Mesenchymal stem cell (in vitro differentiated cells and primary cell): ENCODE measurements around the gene RUSC2.
"Not testable (repeated sequence)": the region's sequence is repeated elsewhere in the genome, so short reads cannot be mapped to it uniquely, and the experiment has no call there.

ENCODE experiments used
- DNase-seq: peaks from one replicate; pipeline ENCODE4 v3.0.0-alpha.2; 2013
- H2AFZ ChIP-seq: one replicate; pipeline ENCODE4 v1.6.1; 2013; ENCODE audit warnings: low read depth, mild to moderate bottlenecking, control low read depth, inconsistent platforms, low read length, moderate library complexity
- H2AK5ac ChIP-seq: 2 replicates; pipeline ENCODE4 v1.6.1; 2013; ENCODE audit warnings: low read length, moderate library complexity, mild to moderate bottlenecking, inconsistent platforms; ENCODE audit not compliant: severe bottlenecking
- H2BK120ac ChIP-seq: one replicate; pipeline ENCODE4 v1.6.1; 2013; ENCODE audit warnings: low read depth, mild to moderate bottlenecking, inconsistent platforms, low read length, moderate library complexity
- H2BK12ac ChIP-seq, 2 experiments: one replicate each; pipeline ENCODE4 v1.6.1; 2013; ENCODE audit warnings: inconsistent platforms in 2 of 2, low read length in 2 of 2, mild to moderate bottlenecking in 2 of 2, moderate library complexity in 2 of 2, control low read depth in 1 of 2
- H2BK15ac ChIP-seq: one replicate; pipeline ENCODE4 v1.6.1; 2013; ENCODE audit warnings: mild to moderate bottlenecking, low read depth, inconsistent platforms; ENCODE audit not compliant: poor library complexity, severe bottlenecking
- H2BK5ac ChIP-seq: 2 replicates; pipeline ENCODE4 v1.6.1; 2013; ENCODE audit warnings: low read depth, mild to moderate bottlenecking, low read length, control low read depth, inconsistent platforms; ENCODE audit not compliant: poor library complexity, severe bottlenecking
- H3K14ac ChIP-seq, 2 experiments: one replicate each; pipeline ENCODE4 v1.6.1; 2013; ENCODE audit warnings: inconsistent platforms in 2 of 2, low read length in 2 of 2, control low read depth in 1 of 2, mild to moderate bottlenecking in 1 of 2, moderate library complexity in 1 of 2
- H3K18ac ChIP-seq, 2 experiments: one replicate each; pipeline ENCODE4 v1.6.1; 2013; ENCODE audit warnings: inconsistent platforms in 2 of 2, low read length in 2 of 2, control low read depth in 1 of 2, low read depth in 1 of 2, mild to moderate bottlenecking in 1 of 2
- H3K23ac ChIP-seq, 2 experiments: one replicate each; pipeline ENCODE4 v1.6.1; 2013; ENCODE audit warnings: inconsistent platforms in 2 of 2, low read length in 2 of 2, mild to moderate bottlenecking in 2 of 2, moderate library complexity in 2 of 2, control low read depth in 1 of 2
- H3K27ac ChIP-seq: 2 replicates; pipeline ENCODE4 v1.5.1; 2013; ENCODE audit warnings: mild to moderate bottlenecking, moderate library complexity, low read length, control low read depth, inconsistent platforms; ENCODE audit not compliant: poor library complexity, severe bottlenecking
- H3K27me3 ChIP-seq, 2 experiments: 2 replicates each; pipeline versions ENCODE4 v1.6.1 to v1.7.0; 2013; ENCODE audit warnings: low read length in 2 of 2, mild to moderate bottlenecking in 2 of 2, moderate library complexity in 2 of 2, control low read depth in 1 of 2, inconsistent platforms in 1 of 2; ENCODE audit not compliant: control insufficient read depth in 1 of 2, insufficient read depth in 1 of 2
- H3K36me3 ChIP-seq, 2 experiments: 2 replicates each; pipeline versions ENCODE4 v1.6.1 to v1.7.0; 2013; ENCODE audit warnings: low read length in 2 of 2, control low read depth in 1 of 2, inconsistent platforms in 1 of 2, low read depth in 1 of 2, mild to moderate bottlenecking in 1 of 2; ENCODE audit not compliant: insufficient read depth in 2 of 2, control insufficient read depth in 1 of 2
- H3K4ac ChIP-seq, 2 experiments: one replicate each; pipeline ENCODE4 v1.6.1; 2013; ENCODE audit warnings: inconsistent platforms in 2 of 2, low read length in 2 of 2, mild to moderate bottlenecking in 2 of 2, moderate library complexity in 2 of 2, control low read depth in 1 of 2, low read depth in 1 of 2
- H3K4me1 ChIP-seq: 2 replicates; pipeline ENCODE4 v1.6.1; 2013; ENCODE audit warnings: low read depth, low read length, control low read depth; ENCODE audit not compliant: control insufficient read depth, insufficient read depth
- H3K4me2 ChIP-seq: 2 replicates; pipeline ENCODE4 v1.6.1; 2013; ENCODE audit warnings: low read length, mild to moderate bottlenecking, inconsistent platforms; ENCODE audit not compliant: poor library complexity, severe bottlenecking
- H3K4me3 ChIP-seq, 2 experiments: 2 replicates each; pipeline versions ENCODE4 v1.5.1 to v1.7.0; 2013; ENCODE audit warnings: low read length in 2 of 2, mild to moderate bottlenecking in 2 of 2, control low read depth in 1 of 2, low read depth in 1 of 2; ENCODE audit not compliant: insufficient read depth in 1 of 2
- H3K79me1 ChIP-seq: replicated peaks from 2 replicates; pipeline ENCODE4 v1.6.1; 2013; ENCODE audit warnings: mild to moderate bottlenecking, control low read depth, low read length, inconsistent platforms; ENCODE audit not compliant: poor library complexity, severe bottlenecking
- H3K9ac ChIP-seq: 2 replicates; pipeline ENCODE4 v1.7.0; 2013; ENCODE audit warnings: mild to moderate bottlenecking, low read length, moderate library complexity
- H3K9me3 ChIP-seq: 2 replicates; pipeline ENCODE4 v1.7.0; 2013; ENCODE audit warnings: mild to moderate bottlenecking, low read length; ENCODE audit not compliant: control insufficient read depth
- H4K8ac ChIP-seq: one replicate; pipeline ENCODE4 v1.6.1; 2013; ENCODE audit warnings: inconsistent platforms, mild to moderate bottlenecking, low read length, moderate library complexity
- H4K91ac ChIP-seq: one replicate; pipeline ENCODE4 v1.6.1; 2013; ENCODE audit warnings: mild to moderate bottlenecking, low read length, inconsistent platforms
- WGBS: methylation state at CpG from one replicate; pipeline ENCODE4 v1.1.7; 2013; ENCODE audit warnings: mixed read lengths; 5-methylcytosine and 5-hydroxymethylcytosine counted together

The RUSC2 gene

DNA sequence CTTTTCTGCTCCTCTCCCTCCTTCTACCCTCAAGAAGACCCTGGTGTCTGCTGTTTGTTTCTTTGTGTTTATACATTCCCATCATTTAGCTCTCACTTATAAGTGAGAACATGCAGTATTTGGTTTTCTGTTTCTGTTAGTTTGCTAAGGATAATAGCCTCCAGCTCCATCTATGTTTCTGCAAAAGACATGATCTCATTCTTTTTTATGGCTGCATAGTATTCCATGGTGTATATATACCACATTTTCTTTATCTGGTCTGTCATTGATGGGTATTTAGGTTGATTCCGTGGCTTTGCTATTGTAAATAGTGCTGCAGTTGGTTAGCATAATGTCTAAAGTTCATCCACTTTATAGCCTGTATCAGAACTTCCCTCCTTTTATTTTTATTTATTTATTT, 3.2 kb downstream of the RUSC2 start:
- not testable (repeated sequence) for H3K18ac ChIP-seq, H3K9me3 ChIP-seq, H3K79me1 ChIP-seq, H2BK15ac ChIP-seq, H3K4ac ChIP-seq, H2BK12ac ChIP-seq, H4K8ac ChIP-seq, H3K4me1 ChIP-seq, H3K4me3 ChIP-seq, H3K27ac ChIP-seq, DNase-seq, H3K14ac ChIP-seq, H2BK120ac ChIP-seq, H3K23ac ChIP-seq, H3K27me3 ChIP-seq, H3K4me2 ChIP-seq, H4K91ac ChIP-seq, H2AK5ac ChIP-seq, H2BK5ac ChIP-seq, H2AFZ ChIP-seq
- peaks cover 2 to 25% of the 10 kb centered on the region in 2 experiments for H3K36me3 ChIP-seq
- WGBS = no CpG with 5 or more reads among the region's 1 CpG
- peak overlapping the region; percentile 97 for H3K9ac ChIP-seq

DNA sequence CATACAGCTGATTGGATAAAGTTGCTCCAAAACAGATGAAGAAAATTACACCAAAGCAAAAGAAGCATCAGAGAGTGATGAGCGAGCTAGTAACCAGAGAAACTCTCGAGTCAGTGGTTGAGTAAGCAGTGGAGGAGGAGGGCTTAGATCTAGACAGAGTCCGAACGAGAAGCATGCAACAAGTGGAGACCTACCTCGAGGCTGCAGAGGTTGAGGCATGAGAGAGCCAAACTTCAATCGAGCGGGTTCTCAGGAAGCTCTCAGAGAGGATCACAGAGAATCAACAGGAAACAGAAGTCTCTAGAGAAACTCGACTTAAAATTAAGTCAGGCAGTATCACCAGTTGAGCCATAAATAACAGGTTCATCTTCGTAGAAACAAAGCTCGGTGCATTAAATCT, 6.1 kb downstream of the RUSC2 start:
- Histone ChIP-seq H3K14ac (no peak overlapping the region), H2BK12ac (no peak overlapping the region), H3K9ac (no peak overlapping the region), H3K27ac (no peak overlapping the region), H2BK120ac (no peak overlapping the region), H3K36me3 (peaks cover 6 to 25% of the 10 kb centered on the region in 2 experiments), H3K4ac (no peak overlapping the region), H3K79me1 (peaks cover 6% of the 10 kb centered on the region), H3K23ac (no peak overlapping the region), H4K8ac (no peak overlapping the region), H3K18ac (no peak overlapping the region), H3K4me1 (peaks cover 1% of the 10 kb centered on the region), H2BK15ac (no peak overlapping the region), H3K9me3 (no peaks in the 10 kb centered on the region), H3K4me3 (no peak overlapping the region), H4K91ac (no peak overlapping the region), H3K27me3 (no peaks in the 10 kb centered on the region), H2AFZ (no peak overlapping the region), H3K4me2 (no peak overlapping the region), H2BK5ac (no peak overlapping the region), H2AK5ac (no peak overlapping the region)
- WGBS = 93% methylated on average over 10 of the region's 10 CpGs
- DNase-seq = no peak

DNA sequence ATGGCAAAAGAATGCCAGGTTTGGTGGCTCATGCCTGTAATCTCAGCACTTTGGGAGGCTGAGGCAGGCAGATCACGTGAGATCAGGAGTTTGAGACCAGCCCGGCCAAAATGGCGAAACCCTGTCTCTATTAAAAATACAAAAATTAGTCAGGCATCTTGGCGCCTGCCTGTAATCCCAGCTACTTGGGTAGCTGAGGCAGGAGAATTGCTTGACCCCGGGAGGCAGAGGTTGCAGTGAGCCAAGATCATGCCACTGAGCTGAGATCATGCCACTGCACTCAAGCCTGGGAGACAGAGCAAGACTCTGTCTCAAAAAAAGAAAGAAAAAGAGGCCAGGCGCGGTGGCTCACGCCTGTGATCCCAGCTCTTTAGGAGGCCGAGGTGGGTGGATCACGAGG, 8.3 kb downstream of the RUSC2 start:
- not testable (repeated sequence) for H3K4ac ChIP-seq, H3K4me1 ChIP-seq, H2BK120ac ChIP-seq, DNase-seq, H2BK12ac ChIP-seq, H4K8ac ChIP-seq, H3K4me2 ChIP-seq, H3K23ac ChIP-seq, H2AK5ac ChIP-seq, H3K14ac ChIP-seq, H2BK5ac ChIP-seq, H2AFZ ChIP-seq, H4K91ac ChIP-seq, H3K27ac ChIP-seq, H3K9me3 ChIP-seq, H3K27me3 ChIP-seq, H2BK15ac ChIP-seq, H3K4me3 ChIP-seq
- Histone ChIP-seq H3K36me3 (peaks cover 9 to 22% of the 10 kb centered on the region in 2 experiments), H3K79me1 (peaks cover 12% of the 10 kb centered on the region), H3K9ac (peak overlapping the region; percentile 46), H3K18ac (peak overlapping the region in 1 of 2 experiments; percentile 38)
- 97% methylated on average over 10 of the region's 10 CpGs for WGBS

- Histone ChIP-seq H3K27me3 (no peaks in the 10 kb centered on the region), H3K79me1 (peaks cover 15% of the 10 kb centered on the region), H4K91ac (no peak overlapping the region), H2AK5ac (no peak overlapping the region), H2BK120ac (no peak overlapping the region), H3K4ac (no peak overlapping the region), H3K18ac (no peak overlapping the region), H3K23ac (no peak overlapping the region), H3K4me1 (peaks cover 1% of the 10 kb centered on the region), H3K9me3 (no peaks in the 10 kb centered on the region), H3K27ac (no peak overlapping the region), H3K14ac (no peak overlapping the region), H2BK5ac (no peak overlapping the region), H3K9ac (peak overlapping the region; percentile 47), H2AFZ (no peak overlapping the region), H4K8ac (no peak overlapping the region), H3K4me2 (no peak overlapping the region), H2BK15ac (peak overlapping the region; percentile 7), H3K36me3 (peaks cover 9 to 22% of the 10 kb centered on the region in 2 experiments), H2BK12ac (no peak overlapping the region), H3K4me3 (no peak overlapping the region)
- DNase-seq = no peak
- WGBS = no CpG with 5 or more reads among the region's 2 CpGs
Measured at GRCh38 chr9:35499029-35499700, 9.3 kb downstream of the RUSC2 start.
